GM12878 (cell line): Measurements from ENCODE around the gene INTS7. TPM values are rescaled to one million over a fixed set of nuclear protein-coding genes. Genes with fewer than 3 reads are reported as not detected.

Source experiments
- ATAC-seq: fragments of 200-7000 bp; cut with Tn5 transposase; 3 replicates; pipeline ENCODE4 v1.9.1; 2020; ENCODE audit warnings: mild to moderate bottlenecking, moderate library complexity
- BruUV-seq: library from RNA; stranded (reverse); fragments of 400-500 nt; replicated peaks from 2 replicates; lab custom pipeline; 2021; lab: Mats Ljungman, UMichigan
- CTCF ChIA-PET: fragments of 300-600 bp; sonication (Branson Sonifier 250); formaldehyde crosslinking; extraction: SDS; loops from one replicate; lab custom pipeline; 2021; ENCODE audit warnings: inconsistent platforms; lab: Yijun Ruan, JAX
- POLR2A ChIA-PET: fragments of 350-600 bp; formaldehyde crosslinking; extraction: SDS; loops from one replicate; lab custom pipeline; 2021; ENCODE audit warnings: inconsistent platforms; lab: Charles Lee
- RAD21 ChIA-PET: fragments of 300-600 bp; sonication (Branson Sonifier 250); formaldehyde crosslinking; loops from one replicate; lab custom pipeline; 2023; ENCODE audit warnings: antibody characterized with exemption; ENCODE audit not compliant: unreplicated experiment; lab: Charles Lee
- SMC1A ChIA-PET: fragments of 300-600 bp; sonication (Branson Sonifier 250); formaldehyde crosslinking; loops from one replicate; lab custom pipeline; 2023; ENCODE audit not compliant: unreplicated experiment, uncharacterized antibody; lab: Charles Lee
- DNase-seq: peaks from one replicate; pipeline ENCODE4 v3.0.0-alpha.2; 2011; ENCODE audit warnings: low read depth, low spot score
- FAIRE-seq: peaks from 3 replicates; lab custom pipeline; 2011; peaks lifted over from hg19 to GRCh38; lab: Jason Lieb, UNC
- H2AFZ ChIP-seq: 2 replicates; pipeline ENCODE4 v1.6.0; 2011; ENCODE audit warnings: low read depth, low read length, control low read depth; ENCODE audit not compliant: control insufficient read depth
- H3K27ac ChIP-seq: 2 replicates; pipeline ENCODE4 v1.5.1; 2011; ENCODE audit warnings: control low read depth; ENCODE audit not compliant: control insufficient read depth, insufficient read depth
- H3K27me3 ChIP-seq, 2 experiments: replicated peaks in 1 of 2; 2 replicates each; pipeline versions ENCODE4 v1.6.0 to v1.6.1; 2011; ENCODE audit warnings: low read length in 1 of 2; ENCODE audit not compliant: control insufficient read depth in 2 of 2, insufficient read depth in 2 of 2
- H3K36me3 ChIP-seq, 2 experiments: 2 replicates each; pipeline ENCODE4 v1.5.1; 2011; ENCODE audit warnings: low read length in 1 of 2; ENCODE audit not compliant: control insufficient read depth in 2 of 2, insufficient read depth in 2 of 2
- H3K4me1 ChIP-seq: 2 replicates; pipeline ENCODE4 v1.6.1; 2011; ENCODE audit warnings: mild to moderate bottlenecking, low read length, moderate library complexity, mixed read lengths; ENCODE audit not compliant: control insufficient read depth, insufficient read depth
- H3K4me2 ChIP-seq: 2 replicates; pipeline ENCODE4 v1.6.0; 2011; ENCODE audit warnings: control low read depth; ENCODE audit not compliant: control insufficient read depth, insufficient read depth
- H3K4me3 ChIP-seq: fragments of 200-600 bp; sonication (generic); 2 replicates; pipeline ENCODE4 v1.5.1; 2016
- H3K79me2 ChIP-seq: 2 replicates; pipeline ENCODE4 v1.6.0; 2011; ENCODE audit warnings: low read length; ENCODE audit not compliant: control insufficient read depth, insufficient read depth
- H3K9ac ChIP-seq: 2 replicates; pipeline ENCODE4 v1.8.0; 2011; ENCODE audit warnings: low read length, control low read depth, mixed read lengths; ENCODE audit not compliant: control insufficient read depth, insufficient read depth
- H3K9me3 ChIP-seq: replicated peaks from 3 replicates; pipeline ENCODE4 v1.5.1; 2011; ENCODE audit warnings: mild to moderate bottlenecking, low read length; ENCODE audit not compliant: control insufficient read depth, insufficient read depth
- H4K20me1 ChIP-seq: 2 replicates; pipeline ENCODE4 v1.6.0; 2011; ENCODE audit not compliant: control insufficient read depth, insufficient read depth
- BCL11A ChIP-seq: IDR thresholded peaks from 2 replicates; pipeline ENCODE4 v1.6.1; 2011; ENCODE audit warnings: low read depth, low read length
- EP300 ChIP-seq, 2 experiments: fragments of 150-350 bp in 1 of 2; IDR thresholded peaks; 2 replicates each; pipeline ENCODE4 v1.6.1; 2011 to 2012; ENCODE audit warnings: low read depth in 2 of 2, low read length in 2 of 2, borderline replicate concordance in 1 of 2, improper control_type of control experiment in 1 of 2, inconsistent platforms in 1 of 2; ENCODE audit not compliant: control insufficient read depth in 1 of 2
- POLR2AphosphoS5 ChIP-seq: IDR thresholded peaks from 2 replicates; pipeline ENCODE4 v1.6.1; 2011; ENCODE audit warnings: mild to moderate bottlenecking, low read length, inconsistent platforms
- ZBTB40 ChIP-seq: fragments of 450-650 bp; IDR thresholded peaks from 2 replicates; pipeline ENCODE4 v1.6.1; 2016; ENCODE audit warnings: mild to moderate bottlenecking, moderate library complexity, borderline replicate concordance
- ZNF687 ChIP-seq: fragments of 450-650 bp; IDR thresholded peaks from 2 replicates; pipeline ENCODE4 v1.6.1; 2017; ENCODE audit warnings: mild to moderate bottlenecking, moderate library complexity
- WGBS: methylation state at CpG from one replicate; pipeline ENCODE4 v1.1.6; 2016; ENCODE audit warnings: low lambda C conversion rate; ENCODE audit not compliant: insufficient replicate concordance, insufficient coverage; ENCODE audit errors: missing lambda C conversion rate; 5-methylcytosine and 5-hydroxymethylcytosine counted together
- in situ Hi-C: fragments of 300-500 bp; cut with MboI; formaldehyde crosslinking; loops from 9 replicates; pipeline ENCODE4 v1.14.3; 2018; ENCODE audit warnings: mixed read lengths
- intact Hi-C: fragments of 100-400 bp; cut with micrococcal nuclease; formaldehyde crosslinking; loops from one replicate; pipeline ENCODE4 v1.14.2; 2022; ENCODE audit not compliant: unreplicated experiment
- polyA plus RNA-seq, 11 experiments: library from polyadenylated mRNA; depleted of rRNA in 4 of 11; unstranded in 6 of 11; stranded (reverse) in 5 of 11; fragments of >200 nt; fragmentation: Nextera tagmentation in 4 of 11; fragmentation: Illumina TruSeq in 1 of 11; extraction: Ambion mirVana in 4 of 11; extraction: Trizol in 1 of 11; gene quantifications; 1 replicate in 1 of 11; 2 replicates in 10 of 11; pipeline versions ENCODE4 v1.2.1 to v1.2.3, GENCODE V29; 2011 to 2016; ENCODE audit warnings: inconsistent platforms in 2 of 11, missing spikeins in 2 of 11, low read depth in 1 of 11
- total RNA-seq, 4 experiments: library from RNA; depleted of rRNA in 3 of 4; stranded (reverse); fragments of >200 nt in 3 of 4; fragmentation: Illumina TruSeq in 1 of 4; extraction: Trizol in 1 of 4; gene quantifications; 2 replicates each; pipeline versions ENCODE4 v1.2.1 to v1.2.3, GENCODE V29; 2013 to 2021
- TF ChIP-seq, protein P1 (sequence below): IDR thresholded peaks from 2 replicates; pipeline ENCODE4 v1.6.1; 2011; ENCODE audit warnings: borderline replicate concordance, low read depth, mild to moderate bottlenecking, moderate library complexity, low read length; ENCODE audit not compliant: insufficient read depth, poor library complexity, severe bottlenecking

The INTS7 gene
- total and polyA plus RNA-seq, 10 of the 15 experiments (the other 5 are each of a cell fraction or from before 2014, with no cell fraction given), result 17.1 to 49.1 (median 26.8) TPM

- TF ChIP-seq, protein P1, sequence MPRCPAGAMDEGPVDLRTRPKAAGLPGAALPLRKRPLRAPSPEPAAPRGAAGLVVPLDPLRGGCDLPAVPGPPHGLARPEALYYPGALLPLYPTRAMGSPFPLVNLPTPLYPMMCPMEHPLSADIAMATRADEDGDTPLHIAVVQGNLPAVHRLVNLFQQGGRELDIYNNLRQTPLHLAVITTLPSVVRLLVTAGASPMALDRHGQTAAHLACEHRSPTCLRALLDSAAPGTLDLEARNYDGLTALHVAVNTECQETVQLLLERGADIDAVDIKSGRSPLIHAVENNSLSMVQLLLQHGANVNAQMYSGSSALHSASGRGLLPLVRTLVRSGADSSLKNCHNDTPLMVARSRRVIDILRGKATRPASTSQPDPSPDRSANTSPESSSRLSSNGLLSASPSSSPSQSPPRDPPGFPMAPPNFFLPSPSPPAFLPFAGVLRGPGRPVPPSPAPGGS, result no peak
- TF ChIP-seq EP300 (IDR thresholded peaks at IDR 0.05; ENCODE audit: borderline replicate concordance in 1 of 2, control insufficient read depth in 1 of 2, low read depth in 2 of 2, low read length in 2 of 2) (no peak), BCL11A (no peak)
These were observed 43.7 kb downstream of the INTS7 start (continued) for GRCh38 chr1:211991695-211992094.

GRCh38 chr1:211986628-211987254, 48.6 kb downstream of the INTS7 start:
- intact Hi-C loops, result loop anchor here (5.0 kb wide), 2 partner anchors 49 to 289 kb away; no protein-coding TSS in a partner anchor
- FAIRE-seq, result no peak
- POLR2A ChIA-PET, result interaction anchor here (0.6 to 4.8 kb wide), 7 partner anchors 18 to 289 kb away, joined by 3 to 38 read pairs (median 5); no protein-coding TSS in a partner anchor
- TF ChIP-seq ZBTB40 (no peak), POLR2AphosphoS5 (no peak), ZNF687 (peak; percentile 22; the same call in 1 of the 2 replicates)

More at GRCh38 chr1:211986628-211987254, 48.6 kb downstream of the INTS7 start:
- WGBS, result under 1% methylated on average over 7 of the region's 7 CpGs
- Histone ChIP-seq H3K4me2 (0 out of 2 replicates have a peak overlapping the region, but pooled peaks have one; percentile 38), H4K20me1 (no peaks in the 10 kb centered on the region), H3K4me1 (peaks cover 16% of the 10 kb centered on the region), H3K9me3 (no peaks in the 10 kb centered on the region; the same call in 1 of the 3 replicates), H3K27me3 (no peaks in the 10 kb centered on the region), H3K36me3 (peaks cover 0 to 23% of the 10 kb centered on the region in 2 experiments), H3K27ac (peak overlapping the region; percentile 88), H3K9ac (no peak overlapping the region), H3K79me2 (no peaks in the 10 kb centered on the region), H3K4me3 (no peak overlapping the region), H2AFZ (no peak overlapping the region)
- BruUV-seq, result no TSS peak
- DNase-seq, result peak; percentile 27
- ChIA-PET RAD21 (interaction anchor here (0.6 to 3.8 kb wide), 16 partner anchors 14 to 306 kb away, joined by 3 to 57 read pairs (median 6); partner anchors contain the start of genes DTL and INTS7), CTCF (interaction anchor here (1.0 to 4.2 kb wide), 12 partner anchors 23 to 306 kb away, joined by 3 to 32 read pairs (median 4); partner anchors contain the start of genes DTL and INTS7), SMC1A (interaction anchor here (0.8 to 3.9 kb wide), 23 partner anchors 10 to 306 kb away, joined by 3 to 53 read pairs (median 6); partner anchors contain the start of genes DTL and INTS7)
- in situ Hi-C loops, result no loop called here
- ATAC-seq, result no peak
